SK-N-SH (cell line): ENCODE results near the gene FOCAD. TPM values are rescaled to one million over a fixed set of nuclear protein-coding genes. Genes with fewer than 3 reads are reported as not detected.

Experiments used
- CTCF ChIA-PET: fragments of 300-600, 350-600 bp; formaldehyde crosslinking; extraction: SDS; loops from one replicate; lab custom pipeline; 2021; lab: Yijun Ruan, JAX
- POLR2A ChIA-PET: fragments of 350-600 bp; sonication (Branson Sonifier 250); formaldehyde crosslinking; extraction: SDS; loops from one replicate; lab custom pipeline; 2020; ENCODE audit warnings: antibody characterized with exemption, inconsistent platforms; lab: Yijun Ruan, JAX
- DNase-seq: peaks from one replicate; pipeline ENCODE4 v3.0.0; 2012
- H2AFZ ChIP-seq: fragments of 200-600 bp; sonication (generic); 2 replicates; pipeline ENCODE4 v1.8.1; 2016; ENCODE audit warnings: antibody characterized with exemption, mild to moderate bottlenecking, low read depth
- H3F3A ChIP-seq: fragments of 200-600 bp; sonication (generic); replicated peaks from 2 replicates; pipeline ENCODE3; 2016; ENCODE audit warnings: antibody characterized with exemption, mild to moderate bottlenecking; ENCODE audit not compliant: insufficient read depth
- H3K27ac ChIP-seq, 2 experiments: fragments of 200-500 bp in 1 of 2; fragments of 200-600 bp in 1 of 2; sonication (Bioruptor generic) in 1 of 2; sonication (generic), shearing (Covaris generic) in 1 of 2; 2 replicates each; pipeline versions ENCODE4 v1.5.1 to v1.6.1; 2014 to 2016; ENCODE audit warnings: low read depth in 2 of 2, inconsistent platforms in 1 of 2, low read length in 1 of 2, mild to moderate bottlenecking in 1 of 2, mixed read lengths in 1 of 2
- H3K27me3 ChIP-seq: fragments of 200-600 bp; sonication (generic), shearing (Covaris generic); 2 replicates; pipeline ENCODE4 v1.6.1; 2016; ENCODE audit warnings: mixed run types; ENCODE audit not compliant: insufficient read depth
- H3K36me3 ChIP-seq, 2 experiments: fragments of 200-500 bp in 1 of 2; fragments of 200-600 bp in 1 of 2; sonication (Bioruptor generic) in 1 of 2; sonication (generic) in 1 of 2; replicated peaks in 1 of 2; 2 replicates each; pipeline versions ENCODE3 to v1.5.1; 2014 to 2016; ENCODE audit warnings: low read length in 1 of 2, mild to moderate bottlenecking in 1 of 2; ENCODE audit not compliant: insufficient read depth in 2 of 2, control insufficient read depth in 1 of 2
- H3K4me1 ChIP-seq, 2 experiments: fragments of 200-500 bp in 1 of 2; fragments of 200-600 bp in 1 of 2; sonication (Bioruptor generic) in 1 of 2; sonication (generic), shearing (Covaris generic) in 1 of 2; 2 replicates each; pipeline versions ENCODE4 v1.5.1 to v1.6.1; 2014 to 2016; ENCODE audit warnings: low read depth in 1 of 2, low read length in 1 of 2, mixed run types in 1 of 2; ENCODE audit not compliant: insufficient read depth in 2 of 2, control insufficient read depth in 1 of 2
- H3K4me2 ChIP-seq: fragments of 200-600 bp; sonication (generic), shearing (Covaris generic); 2 replicates; pipeline ENCODE4 v1.6.1; 2017; ENCODE audit warnings: mixed run types
- H3K4me3 ChIP-seq, 2 experiments: fragments of 200-500 bp in 1 of 2; fragments of 200-600 bp in 1 of 2; sonication (Bioruptor generic) in 1 of 2; sonication (generic), shearing (Covaris generic) in 1 of 2; 2 replicates each; pipeline versions ENCODE4 v1.5.1 to v1.8.1; 2014 to 2016; ENCODE audit warnings: low read depth in 2 of 2, inconsistent platforms in 1 of 2, low read length in 1 of 2, mild to moderate bottlenecking in 1 of 2, mixed read lengths in 1 of 2, moderate library complexity in 1 of 2
- H3K79me2 ChIP-seq: fragments of 200-600 bp; sonication (generic); 2 replicates; pipeline ENCODE4 v1.8.1; 2017; ENCODE audit warnings: mild to moderate bottlenecking; ENCODE audit not compliant: insufficient read depth
- H3K9ac ChIP-seq: fragments of 200-600 bp; sonication (generic); 2 replicates; pipeline ENCODE4 v1.6.1; 2017; ENCODE audit warnings: mixed run types
- H3K9me2 ChIP-seq: fragments of 200-600 bp; sonication (generic); 2 replicates; pipeline ENCODE4 v1.6.1; 2017; ENCODE audit warnings: mixed run types
- H3K9me3 ChIP-seq: fragments of 200-600 bp; sonication (generic); 2 replicates; pipeline ENCODE4 v1.6.1; 2017; ENCODE audit warnings: mixed run types, mild to moderate bottlenecking, moderate library complexity
- H4K20me1 ChIP-seq: fragments of 200-600 bp; sonication (generic); 2 replicates; pipeline ENCODE4 v1.6.1; 2017; ENCODE audit warnings: mild to moderate bottlenecking, mixed run types; ENCODE audit not compliant: insufficient read depth
- CHD2 ChIP-seq: fragments of 150-350 bp; IDR thresholded peaks from 2 replicates; pipeline ENCODE4 v1.6.1; 2018; ENCODE audit warnings: low read length; ENCODE audit not compliant: partially characterized antibody
- CTCF ChIP-seq: fragments of 200-600 bp; sonication (generic); IDR thresholded peaks from 2 replicates; pipeline ENCODE4 v1.6.1; 2017; ENCODE audit warnings: antibody characterized with exemption, mild to moderate bottlenecking, moderate library complexity
- EP300 ChIP-seq, 2 experiments: IDR thresholded peaks; 2 replicates each; pipeline versions ENCODE4 v1.4.0 to v1.6.1; 2012; ENCODE audit warnings: borderline replicate concordance in 1 of 2, low read depth in 1 of 2, low read length in 1 of 2
- FOXJ3 ChIP-seq: sonication (generic); formaldehyde crosslinking; IDR thresholded peaks from 2 replicates; pipeline ENCODE4 v1.5.1; 2020; ENCODE audit warnings: mild to moderate bottlenecking, missing genetic modification reagents
- FOXM1 ChIP-seq: IDR thresholded peaks from 2 replicates; pipeline ENCODE4 v1.4.0; 2012; ENCODE audit warnings: low read depth, mild to moderate bottlenecking
- GABPA ChIP-seq: IDR thresholded peaks from 2 replicates; pipeline ENCODE4 v1.4.0; 2012; ENCODE audit warnings: low read depth, mild to moderate bottlenecking
- GATA2 ChIP-seq: sonication (generic); formaldehyde crosslinking; IDR thresholded peaks from 2 replicates; pipeline ENCODE4 v1.5.0; 2020; ENCODE audit warnings: mild to moderate bottlenecking, missing genetic modification reagents
- MEF2A ChIP-seq: IDR thresholded peaks from 2 replicates; pipeline ENCODE4 v1.4.0; 2012; ENCODE audit warnings: low read depth, borderline replicate concordance
- MXI1 ChIP-seq: IDR thresholded peaks from 2 replicates; pipeline ENCODE4 v1.6.1; 2012; ENCODE audit warnings: mild to moderate bottlenecking, low read depth, low read length, improper control_type of control experiment
- NFIC ChIP-seq: IDR thresholded peaks from 2 replicates; pipeline ENCODE4 v1.4.0; 2012; ENCODE audit warnings: borderline replicate concordance
- NRF1 ChIP-seq: IDR thresholded peaks from 2 replicates; pipeline ENCODE4 v1.6.1; 2012; ENCODE audit warnings: low read depth, mild to moderate bottlenecking, low read length
- POLR2AphosphoS5 ChIP-seq: IDR thresholded peaks from 2 replicates; pipeline ENCODE4 v1.6.1; 2012; ENCODE audit warnings: low read depth, low read length
- RAD21 ChIP-seq: IDR thresholded peaks from 2 replicates; pipeline ENCODE4 v1.6.1; 2012; ENCODE audit warnings: mild to moderate bottlenecking, low read length
- RCOR1 ChIP-seq: fragments of 150-350 bp; IDR thresholded peaks from 2 replicates; pipeline ENCODE4 v1.6.1; 2017; ENCODE audit warnings: antibody characterized with exemption, low read length
- RFX5 ChIP-seq: IDR thresholded peaks from 2 replicates; pipeline ENCODE4 v1.6.1; 2012; ENCODE audit warnings: mild to moderate bottlenecking, improper control_type of control experiment, low read length
- SIN3A ChIP-seq: IDR thresholded peaks from 2 replicates; pipeline ENCODE4 v1.6.1; 2012; ENCODE audit warnings: low read depth, mild to moderate bottlenecking, low read length, moderate library complexity, borderline replicate concordance
- SMC3 ChIP-seq: IDR thresholded peaks from 2 replicates; pipeline ENCODE4 v1.6.1; 2012; ENCODE audit warnings: low read depth, low read length, improper control_type of control experiment
- TAF1 ChIP-seq: IDR thresholded peaks from 2 replicates; pipeline ENCODE4 v1.6.1; 2012; ENCODE audit warnings: low read depth, mild to moderate bottlenecking, low read length, moderate library complexity, borderline replicate concordance
- USF1 ChIP-seq: IDR thresholded peaks from 2 replicates; pipeline ENCODE4 v1.4.0; 2012; ENCODE audit warnings: low read depth, borderline replicate concordance
- YY1 ChIP-seq: IDR thresholded peaks from 2 replicates; pipeline ENCODE4 v1.4.0; 2012; ENCODE audit warnings: low read depth, mild to moderate bottlenecking
- WGBS: methylation state at CpG from one replicate; pipeline ENCODE4 v1.1.6; 2017; ENCODE audit warnings: low lambda C conversion rate; 5-methylcytosine and 5-hydroxymethylcytosine counted together
- polyA plus RNA-seq, 3 experiments: library from polyadenylated mRNA; depleted of rRNA; stranded (reverse); fragments of >200 nt; gene quantifications; 2 replicates each; pipeline ENCODE4 v1.2.3, GENCODE V29; 2012
- TF ChIP-seq, protein P1 (sequence below): fragments of 150-350 bp; IDR thresholded peaks from 2 replicates; pipeline ENCODE4 v1.6.1; 2016; ENCODE audit warnings: mild to moderate bottlenecking, low read depth, low read length
- TF ChIP-seq, protein P2 (sequence below): IDR thresholded peaks from 2 replicates; pipeline ENCODE4 v1.4.0; 2012; ENCODE audit warnings: low read depth, borderline replicate concordance

Gene FOCAD
- polyA plus RNA-seq, 1 of the 3 experiments (the other 2 are of a cell fraction), result 15.8 TPM

- no peak for TF ChIP-seq FOXM1
- TF ChIP-seq GATA2 (CRISPR knock-in tag), result no peak
Observed at GRCh38 chr9:20940447-20941173, 256.6 kb downstream of the FOCAD start (continued).

DNA sequence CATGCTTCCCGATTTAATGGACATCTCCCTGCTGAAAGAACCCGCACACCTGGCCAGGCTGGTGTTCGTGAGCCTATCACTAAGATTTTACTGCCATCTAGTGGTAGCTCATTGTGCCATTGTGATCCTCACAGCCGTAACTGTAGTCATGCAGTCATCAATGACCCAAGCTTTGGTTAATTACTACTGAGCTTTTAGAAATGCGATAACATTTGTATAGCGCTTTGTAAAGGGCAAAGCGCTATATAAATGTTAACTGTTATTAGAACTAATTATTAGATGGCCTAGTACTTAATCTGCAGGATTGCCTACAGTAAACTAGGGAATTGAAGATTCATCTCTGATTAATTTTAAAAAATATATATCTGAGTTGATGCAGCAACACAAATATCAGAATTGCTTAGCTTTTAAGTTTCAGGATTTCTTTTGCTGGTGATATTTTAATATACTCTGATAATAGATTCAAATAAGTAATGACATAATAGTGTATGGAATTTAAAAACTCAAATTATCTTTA, 257.2 kb downstream of the FOCAD start:
- no peaks in the 10 kb centered on the region for H3K79me2 ChIP-seq
- H3K4me3 ChIP-seq, result peak overlapping the region in 1 of 2 experiments; percentile 27; a peak in 1 of 4 replicates
- no peaks in the 10 kb centered on the region for H3K4me1 ChIP-seq
- H3K9me2 ChIP-seq, result no peaks in the 10 kb centered on the region
- peaks cover 0 to 6% of the 10 kb centered on the region in 2 experiments for H3K36me3 ChIP-seq
- no peak overlapping the region for H3K9ac ChIP-seq
- POLR2A ChIA-PET, result no interaction called here
- TF ChIP-seq TAF1, result no peak
- TF ChIP-seq FOXM1, result no peak
- TF ChIP-seq NFIC, result no peak
- TF ChIP-seq CHD2, result no peak
- TF ChIP-seq SMC3, result peak; percentile 95
- 0 out of 2 replicates have a peak, but pooled peaks have one; percentile 21 for TF ChIP-seq RFX5
- no peak for TF ChIP-seq RCOR1
- TF ChIP-seq USF1, result no peak
- TF ChIP-seq FOXJ3, result no peak
- TF ChIP-seq, protein P1, sequence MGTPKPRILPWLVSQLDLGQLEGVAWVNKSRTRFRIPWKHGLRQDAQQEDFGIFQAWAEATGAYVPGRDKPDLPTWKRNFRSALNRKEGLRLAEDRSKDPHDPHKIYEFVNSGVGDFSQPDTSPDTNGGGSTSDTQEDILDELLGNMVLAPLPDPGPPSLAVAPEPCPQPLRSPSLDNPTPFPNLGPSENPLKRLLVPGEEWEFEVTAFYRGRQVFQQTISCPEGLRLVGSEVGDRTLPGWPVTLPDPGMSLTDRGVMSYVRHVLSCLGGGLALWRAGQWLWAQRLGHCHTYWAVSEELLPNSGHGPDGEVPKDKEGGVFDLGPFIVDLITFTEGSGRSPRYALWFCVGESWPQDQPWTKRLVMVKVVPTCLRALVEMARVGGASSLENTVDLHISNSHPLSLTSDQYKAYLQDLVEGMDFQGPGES, result no peak
- peak; percentile 97 for TF ChIP-seq RAD21
- TF ChIP-seq SIN3A, result no peak
- TF ChIP-seq, protein P2, sequence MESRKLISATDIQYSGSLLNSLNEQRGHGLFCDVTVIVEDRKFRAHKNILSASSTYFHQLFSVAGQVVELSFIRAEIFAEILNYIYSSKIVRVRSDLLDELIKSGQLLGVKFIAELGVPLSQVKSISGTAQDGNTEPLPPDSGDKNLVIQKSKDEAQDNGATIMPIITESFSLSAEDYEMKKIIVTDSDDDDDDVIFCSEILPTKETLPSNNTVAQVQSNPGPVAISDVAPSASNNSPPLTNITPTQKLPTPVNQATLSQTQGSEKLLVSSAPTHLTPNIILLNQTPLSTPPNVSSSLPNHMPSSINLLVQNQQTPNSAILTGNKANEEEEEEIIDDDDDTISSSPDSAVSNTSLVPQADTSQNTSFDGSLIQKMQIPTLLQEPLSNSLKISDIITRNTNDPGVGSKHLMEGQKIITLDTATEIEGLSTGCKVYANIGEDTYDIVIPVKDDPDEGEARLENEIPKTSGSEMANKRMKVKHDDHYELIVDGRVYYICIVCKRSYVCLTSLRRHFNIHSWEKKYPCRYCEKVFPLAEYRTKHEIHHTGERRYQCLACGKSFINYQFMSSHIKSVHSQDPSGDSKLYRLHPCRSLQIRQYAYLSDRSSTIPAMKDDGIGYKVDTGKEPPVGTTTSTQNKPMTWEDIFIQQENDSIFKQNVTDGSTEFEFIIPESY, result no peak
- TF ChIP-seq MEF2A, result no peak
- TF ChIP-seq MXI1, result peak; percentile 49; the same call in 1 of the 2 replicates
- TF ChIP-seq YY1, result no peak
- peak; percentile 93 for TF ChIP-seq CTCF
- no peak for TF ChIP-seq EP300 (IDR thresholded peaks at IDR 0.05; ENCODE audit: borderline replicate concordance in 1 of 2, low read depth in 1 of 2, low read length in 1 of 2)
- TF ChIP-seq GABPA, result no peak
- no peak for TF ChIP-seq POLR2AphosphoS5
- TF ChIP-seq NRF1, result no peak
- no peak overlapping the region for H2AFZ ChIP-seq
- CTCF ChIA-PET, result interaction anchor here (0.6 to 6.4 kb wide), 45 partner anchors 8 to 1429 kb away, joined by 3 to 107 read pairs (median 4); partner anchors contain the start of genes FOCAD and MLLT3
- H3K9me3 ChIP-seq, result no peaks in the 10 kb centered on the region
- 1% methylated on average over 6 of the region's 7 CpGs for WGBS
- H4K20me1 ChIP-seq, result no peaks in the 10 kb centered on the region
- peaks cover 5% of the 10 kb centered on the region for H3F3A ChIP-seq
- peak; percentile 63 for DNase-seq
- H3K4me2 ChIP-seq, result no peak overlapping the region
- H3K27ac ChIP-seq, result no peak overlapping the region
- H3K27me3 ChIP-seq, result no peaks in the 10 kb centered on the region
